ENCODE results near the gene EEF1G. TPM values are rescaled to one million over a fixed set of nuclear protein-coding genes. Genes with fewer than 3 reads are reported as not detected.
A peak's percentile ranks its signal among the peaks of the same experiment; 100 is the strongest.

Gene EEF1G
- total RNA-seq, 1 experiment from 2014 or later, result 1,855 TPM

DNA sequence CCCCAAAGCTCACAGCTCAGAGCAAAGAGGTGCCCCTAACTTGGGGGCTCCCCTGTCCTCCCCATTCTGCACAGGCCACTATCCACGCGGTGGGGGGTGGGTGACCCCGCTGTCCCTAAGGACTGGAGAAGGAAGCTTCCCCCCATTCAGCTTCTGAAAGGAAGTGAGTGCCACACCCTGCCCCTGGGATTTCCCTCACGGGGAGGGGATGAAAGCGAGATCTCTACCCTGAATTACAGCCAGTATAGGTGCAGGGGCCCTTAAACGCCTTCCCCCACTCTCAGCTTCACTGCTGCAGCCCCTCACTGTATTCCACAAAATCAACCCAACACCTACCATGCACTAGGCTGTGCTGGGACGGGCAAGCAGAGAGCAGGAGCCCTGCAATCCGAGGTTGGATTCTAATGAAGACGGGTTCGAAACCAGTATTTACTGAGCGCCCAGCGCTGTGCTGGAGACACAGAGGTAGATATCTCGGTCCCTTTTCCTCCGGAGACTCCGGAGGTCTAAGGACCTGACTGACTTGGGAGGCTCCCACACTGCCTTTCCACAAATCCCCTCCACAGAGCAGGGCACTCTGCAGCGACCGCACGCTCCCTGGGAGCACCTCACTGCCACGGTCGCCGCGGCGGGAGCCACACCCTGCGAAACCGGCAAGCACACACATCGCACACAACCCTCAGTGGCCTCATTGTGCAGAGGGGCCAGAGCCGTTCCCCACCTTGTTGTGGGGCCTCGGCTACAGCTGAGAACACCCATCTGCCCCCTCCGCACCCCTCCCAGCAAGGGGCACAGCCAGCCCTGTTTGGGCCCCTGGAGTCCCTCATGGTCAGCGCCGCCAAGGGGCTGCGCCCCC, 28.9 kb downstream of the EEF1G start:
- intact Hi-C loops (cut with micrococcal nuclease), result loop anchor here (1.0 kb wide), 1 partner anchor 8 kb away; no protein-coding TSS in a partner anchor
- peak; percentile 52 for DNase-seq (ENCODE audit: unreplicated experiment)
- TF ChIP-seq, protein P1, sequence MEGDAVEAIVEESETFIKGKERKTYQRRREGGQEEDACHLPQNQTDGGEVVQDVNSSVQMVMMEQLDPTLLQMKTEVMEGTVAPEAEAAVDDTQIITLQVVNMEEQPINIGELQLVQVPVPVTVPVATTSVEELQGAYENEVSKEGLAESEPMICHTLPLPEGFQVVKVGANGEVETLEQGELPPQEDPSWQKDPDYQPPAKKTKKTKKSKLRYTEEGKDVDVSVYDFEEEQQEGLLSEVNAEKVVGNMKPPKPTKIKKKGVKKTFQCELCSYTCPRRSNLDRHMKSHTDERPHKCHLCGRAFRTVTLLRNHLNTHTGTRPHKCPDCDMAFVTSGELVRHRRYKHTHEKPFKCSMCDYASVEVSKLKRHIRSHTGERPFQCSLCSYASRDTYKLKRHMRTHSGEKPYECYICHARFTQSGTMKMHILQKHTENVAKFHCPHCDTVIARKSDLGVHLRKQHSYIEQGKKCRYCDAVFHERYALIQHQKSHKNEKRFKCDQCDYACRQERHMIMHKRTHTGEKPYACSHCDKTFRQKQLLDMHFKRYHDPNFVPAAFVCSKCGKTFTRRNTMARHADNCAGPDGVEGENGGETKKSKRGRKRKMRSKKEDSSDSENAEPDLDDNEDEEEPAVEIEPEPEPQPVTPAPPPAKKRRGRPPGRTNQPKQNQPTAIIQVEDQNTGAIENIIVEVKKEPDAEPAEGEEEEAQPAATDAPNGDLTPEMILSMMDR (IDR thresholded peaks at IDR 0.05; ENCODE audit: unreplicated experiment), result no peak
- peaks cover 42% of the 10 kb centered on the region for H3K4me1 Mint-ChIP-seq (ENCODE audit: insufficient read depth, unreplicated experiment)
- no peaks in the 10 kb centered on the region for H3K9me3 Mint-ChIP-seq (ENCODE audit: unreplicated experiment)
- ChIA-PET CTCF (interaction anchor here (0.5 to 13.1 kb wide), 12 partner anchors 9 to 189 kb away, joined by 3 to 225 read pairs (median 12); partner anchors contain the start of gene TUT1), POLR2A (interaction anchor here (0.7 to 11.4 kb wide), 21 partner anchors 13 to 1176 kb away, joined by 3 to 599 read pairs (median 6); partner anchors contain the start of genes C11orf98, CSKMT, EEF1G and EML3)
- H3K4me3 Mint-ChIP-seq (ENCODE audit: unreplicated experiment), result peak overlapping the region; percentile 99
- BruUV-seq (replicated peaks), result no TSS peak
- H3K36me3 Mint-ChIP-seq (ENCODE audit: insufficient read depth, unreplicated experiment), result peaks cover 17% of the 10 kb centered on the region
- no peaks in the 10 kb centered on the region for H3K27me3 Mint-ChIP-seq (ENCODE audit: insufficient read depth, unreplicated experiment)
- peak overlapping the region; percentile 84 for H3K27ac Mint-ChIP-seq (ENCODE audit: low read depth, unreplicated experiment)

DNA sequence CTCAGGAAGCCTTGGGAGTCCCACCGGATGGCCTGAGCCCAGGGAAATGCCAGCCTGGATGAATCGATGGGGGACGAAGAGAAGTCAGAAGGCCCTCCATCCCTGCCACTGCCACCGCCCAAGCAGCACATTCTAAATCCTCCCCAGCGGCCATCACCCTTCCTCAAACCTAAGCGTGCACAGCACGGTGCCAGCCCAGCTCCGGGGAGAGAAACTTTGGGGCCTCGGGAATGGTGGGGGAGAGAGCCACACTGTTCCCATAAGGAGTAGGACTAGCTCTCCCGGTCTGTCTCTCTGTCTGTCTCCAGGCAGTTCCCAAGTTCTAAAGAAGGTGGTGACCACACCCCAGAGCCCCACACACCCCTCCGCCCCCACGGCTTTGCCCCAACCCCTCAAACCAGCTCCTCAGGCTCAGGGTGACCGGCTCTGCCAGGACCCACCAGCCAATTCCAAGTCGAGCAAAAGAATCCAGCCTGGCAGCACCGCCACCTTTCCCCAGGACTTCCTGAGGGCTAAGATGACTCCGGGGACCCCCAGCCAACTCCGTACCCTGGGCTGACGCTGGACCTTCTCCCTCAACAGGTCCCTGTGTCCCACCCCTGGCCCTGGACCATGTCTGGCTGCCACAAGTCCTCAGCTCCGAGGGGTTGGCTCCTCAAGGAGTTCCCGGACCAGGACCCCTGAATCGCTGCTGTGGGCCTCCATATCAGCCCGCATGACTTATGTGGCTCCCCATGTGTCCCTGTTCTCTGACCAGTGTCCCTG, 29.8 kb downstream of the EEF1G start:
- peak overlapping the region; percentile 84 for H3K27ac Mint-ChIP-seq (ENCODE audit: low read depth, unreplicated experiment)
- peak; percentile 38 for DNase-seq (ENCODE audit: unreplicated experiment)
- TF ChIP-seq, protein P1 (IDR thresholded peaks at IDR 0.05; ENCODE audit: unreplicated experiment), result no peak
- BruUV-seq (replicated peaks), result no TSS peak
- H3K4me1 Mint-ChIP-seq (ENCODE audit: insufficient read depth, unreplicated experiment), result peaks cover 45% of the 10 kb centered on the region
- peak overlapping the region; percentile 99 for H3K4me3 Mint-ChIP-seq (ENCODE audit: unreplicated experiment)
- intact Hi-C loops (cut with micrococcal nuclease), result no loop called here
- POLR2A ChIA-PET, result interaction anchor here (0.6 to 11.4 kb wide), 24 partner anchors 14 to 421 kb away, joined by 3 to 599 read pairs (median 6); partner anchors contain the start of genes B3GAT3, C11orf98, CSKMT and EEF1G
- CTCF ChIA-PET, result interaction anchor here (0.5 to 13.1 kb wide), 29 partner anchors 9 to 377 kb away, joined by 3 to 225 read pairs (median 5); partner anchors contain the start of genes EEF1G and TUT1
- peaks cover 19% of the 10 kb centered on the region for H3K36me3 Mint-ChIP-seq (ENCODE audit: insufficient read depth, unreplicated experiment)
- H3K9me3 Mint-ChIP-seq (ENCODE audit: unreplicated experiment), result no peaks in the 10 kb centered on the region
- no peaks in the 10 kb centered on the region for H3K27me3 Mint-ChIP-seq (ENCODE audit: insufficient read depth, unreplicated experiment)

DNA sequence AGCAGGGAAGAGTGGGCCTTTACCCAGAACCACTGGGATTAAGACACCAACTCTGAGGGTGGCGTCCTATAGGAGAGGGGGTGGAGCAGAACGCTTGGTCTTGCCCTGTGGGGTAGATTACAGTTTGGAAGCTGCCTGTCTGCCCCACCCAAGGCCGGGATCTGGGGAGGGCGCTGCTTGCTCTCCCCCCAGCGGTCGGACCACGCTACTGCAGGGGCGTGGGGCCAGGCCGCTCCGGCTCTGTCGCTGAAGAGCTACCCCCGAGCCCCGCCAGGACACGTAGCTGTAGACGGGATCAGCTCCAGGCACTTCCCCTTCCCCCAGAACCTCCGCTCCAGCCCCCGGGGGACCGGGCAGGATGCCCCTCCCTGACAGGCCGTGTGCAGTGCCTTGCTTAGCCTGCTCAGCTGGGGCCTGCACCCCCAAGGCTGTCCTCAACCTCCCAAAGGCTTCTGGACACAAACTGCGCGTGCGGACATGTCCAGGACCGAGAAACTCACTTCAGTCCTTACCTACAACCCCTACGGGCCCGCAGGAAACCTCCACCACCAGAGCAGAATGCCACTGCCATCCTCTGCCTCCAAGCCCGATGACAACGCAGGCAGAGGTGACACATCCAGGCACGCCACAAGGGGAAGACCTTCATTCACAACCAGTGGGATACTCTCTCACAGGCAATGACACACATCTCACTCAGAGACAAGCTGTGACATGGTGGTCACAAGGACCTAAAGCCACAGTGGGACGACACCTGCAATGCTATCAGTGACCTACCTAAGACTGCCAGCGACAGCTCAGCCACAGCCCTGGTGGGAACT, 30.7 kb downstream of the EEF1G start:
- Mint-ChIP-seq H3K27ac (ENCODE audit: low read depth, unreplicated experiment) (peak overlapping the region; percentile 69), H3K4me1 (ENCODE audit: insufficient read depth, unreplicated experiment) (peaks cover 44% of the 10 kb centered on the region), H3K4me3 (ENCODE audit: unreplicated experiment) (peak overlapping the region; percentile 99), H3K9me3 (ENCODE audit: unreplicated experiment) (no peaks in the 10 kb centered on the region), H3K36me3 (ENCODE audit: insufficient read depth, unreplicated experiment) (peaks cover 24% of the 10 kb centered on the region), H3K27me3 (ENCODE audit: insufficient read depth, unreplicated experiment) (no peaks in the 10 kb centered on the region)
- TF ChIP-seq, protein P1 (IDR thresholded peaks at IDR 0.05; ENCODE audit: unreplicated experiment), result peak; percentile 99
- no TSS peak for BruUV-seq (replicated peaks)
- CTCF ChIA-PET, result interaction anchor here (0.6 to 13.1 kb wide), 36 partner anchors 9 to 376 kb away, joined by 3 to 225 read pairs (median 5); partner anchors contain the start of genes EEF1G and TUT1
- POLR2A ChIA-PET, result interaction anchor here (0.6 to 11.4 kb wide), 21 partner anchors 15 to 371 kb away, joined by 3 to 599 read pairs (median 6); partner anchors contain the start of genes B3GAT3, EEF1G, HNRNPUL2 and MTA2
- intact Hi-C loops (cut with micrococcal nuclease), result loop anchor here (1.0 kb wide), 3 partner anchors 17 to 148 kb away; no protein-coding TSS in a partner anchor
- DNase-seq (ENCODE audit: unreplicated experiment), result peak; percentile 82
